ENCODE measurements around the gene CCL26. TPM values are rescaled to one million over a fixed set of nuclear protein-coding genes. Genes with fewer than 3 reads are reported as not detected.
A peak's percentile ranks its signal among the peaks of the same experiment; 100 is the strongest.
"Not testable (repeated sequence)": the region's sequence is repeated elsewhere in the genome, so short reads cannot be mapped to it uniquely, and the experiment has no call there.

CCL26 gene
- total RNA-seq, 1 donor from 2014 or later, result 0.89 TPM

GRCh38 chr7:75738975-75739795 lies 32.8 kb downstream of the CCL26 start:
- DNase-seq (ENCODE audit: low spot score), result peak; percentile 99

GRCh38 chr7:75738604-75738974 lies 33.4 kb downstream of the CCL26 start, which contains the start of gene HIP1:
Gene HIP1, minus strand, starts transcription at chr7:75738941. Its CDS starts 21 bp downstream, at chr7:75738920.
- DNase-seq (ENCODE audit: low spot score), result no peak

GRCh38 chr7:75737856-75738603 lies 34.0 kb downstream of the CCL26 start:
- no peak for DNase-seq (ENCODE audit: low spot score)

- no peak for DNase-seq (ENCODE audit: low spot score)
These were observed 36.2 kb downstream of the CCL26 start for GRCh38 chr7:75735581-75736350.

- DNase-seq (ENCODE audit: low spot score), result no peak
These were observed 37.2 kb downstream of the CCL26 start for GRCh38 chr7:75734586-75735458.

GRCh38 chr7:75732764-75733630 lies 39.0 kb downstream of the CCL26 start:
- no peak for DNase-seq (ENCODE audit: low spot score)

- no peak for DNase-seq (ENCODE audit: low spot score)
These were observed 39.9 kb downstream of the CCL26 start for GRCh38 chr7:75732016-75732521.

GRCh38 chr7:75729851-75730274 lies 42.1 kb downstream of the CCL26 start:
- DNase-seq (ENCODE audit: low spot score), result no peak

- DNase-seq (ENCODE audit: low spot score), result peak; percentile 86
These were observed 44.0 kb downstream of the CCL26 start for GRCh38 chr7:75727881-75728593.

GRCh38 chr7:75727351-75727750 lies 44.7 kb downstream of the CCL26 start:
- not testable (repeated sequence) for DNase-seq (ENCODE audit: low spot score)

GRCh38 chr7:75725306-75725705 lies 46.7 kb downstream of the CCL26 start:
- no peak for DNase-seq (ENCODE audit: low spot score)

- no peak for DNase-seq (ENCODE audit: low spot score)
These were observed 48.6 kb downstream of the CCL26 start for GRCh38 chr7:75723444-75723843.

GRCh38 chr7:75722373-75722772 lies 49.6 kb downstream of the CCL26 start:
- DNase-seq (ENCODE audit: low spot score), result no peak

GRCh38 chr7:75721922-75722321 lies 50.1 kb downstream of the CCL26 start:
- DNase-seq (ENCODE audit: low spot score), result not testable (repeated sequence)

GRCh38 chr7:75721426-75721825 lies 50.6 kb downstream of the CCL26 start:
- no peak for DNase-seq (ENCODE audit: low spot score)

GRCh38 chr7:75719626-75720025 lies 52.4 kb downstream of the CCL26 start:
- DNase-seq (ENCODE audit: low spot score), result no peak

Measured in mucosa of gallbladder (tissue), 1 donor.